K562 treated with DMSO at 1 percent for 12 hours (cell line): ENCODE results near the gene MEPCE. TPM values are rescaled to one million over a fixed set of nuclear protein-coding genes. Genes with fewer than 3 reads are reported as not detected.

Source experiments
- total RNA-seq: library from RNA; unstranded; fragments of 300-600 nt; gene quantifications from 2 replicates; pipeline ENCODE4 v1.2.3, GENCODE V29; 2022; ENCODE audit not compliant: insufficient read depth

MEPCE gene, protein sequence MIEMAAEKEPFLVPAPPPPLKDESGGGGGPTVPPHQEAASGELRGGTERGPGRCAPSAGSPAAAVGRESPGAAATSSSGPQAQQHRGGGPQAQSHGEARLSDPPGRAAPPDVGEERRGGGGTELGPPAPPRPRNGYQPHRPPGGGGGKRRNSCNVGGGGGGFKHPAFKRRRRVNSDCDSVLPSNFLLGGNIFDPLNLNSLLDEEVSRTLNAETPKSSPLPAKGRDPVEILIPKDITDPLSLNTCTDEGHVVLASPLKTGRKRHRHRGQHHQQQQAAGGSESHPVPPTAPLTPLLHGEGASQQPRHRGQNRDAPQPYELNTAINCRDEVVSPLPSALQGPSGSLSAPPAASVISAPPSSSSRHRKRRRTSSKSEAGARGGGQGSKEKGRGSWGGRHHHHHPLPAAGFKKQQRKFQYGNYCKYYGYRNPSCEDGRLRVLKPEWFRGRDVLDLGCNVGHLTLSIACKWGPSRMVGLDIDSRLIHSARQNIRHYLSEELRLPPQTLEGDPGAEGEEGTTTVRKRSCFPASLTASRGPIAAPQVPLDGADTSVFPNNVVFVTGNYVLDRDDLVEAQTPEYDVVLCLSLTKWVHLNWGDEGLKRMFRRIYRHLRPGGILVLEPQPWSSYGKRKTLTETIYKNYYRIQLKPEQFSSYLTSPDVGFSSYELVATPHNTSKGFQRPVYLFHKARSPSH
- 61.3 and 85.4 TPM in 2 replicates for total RNA-seq

DNA sequence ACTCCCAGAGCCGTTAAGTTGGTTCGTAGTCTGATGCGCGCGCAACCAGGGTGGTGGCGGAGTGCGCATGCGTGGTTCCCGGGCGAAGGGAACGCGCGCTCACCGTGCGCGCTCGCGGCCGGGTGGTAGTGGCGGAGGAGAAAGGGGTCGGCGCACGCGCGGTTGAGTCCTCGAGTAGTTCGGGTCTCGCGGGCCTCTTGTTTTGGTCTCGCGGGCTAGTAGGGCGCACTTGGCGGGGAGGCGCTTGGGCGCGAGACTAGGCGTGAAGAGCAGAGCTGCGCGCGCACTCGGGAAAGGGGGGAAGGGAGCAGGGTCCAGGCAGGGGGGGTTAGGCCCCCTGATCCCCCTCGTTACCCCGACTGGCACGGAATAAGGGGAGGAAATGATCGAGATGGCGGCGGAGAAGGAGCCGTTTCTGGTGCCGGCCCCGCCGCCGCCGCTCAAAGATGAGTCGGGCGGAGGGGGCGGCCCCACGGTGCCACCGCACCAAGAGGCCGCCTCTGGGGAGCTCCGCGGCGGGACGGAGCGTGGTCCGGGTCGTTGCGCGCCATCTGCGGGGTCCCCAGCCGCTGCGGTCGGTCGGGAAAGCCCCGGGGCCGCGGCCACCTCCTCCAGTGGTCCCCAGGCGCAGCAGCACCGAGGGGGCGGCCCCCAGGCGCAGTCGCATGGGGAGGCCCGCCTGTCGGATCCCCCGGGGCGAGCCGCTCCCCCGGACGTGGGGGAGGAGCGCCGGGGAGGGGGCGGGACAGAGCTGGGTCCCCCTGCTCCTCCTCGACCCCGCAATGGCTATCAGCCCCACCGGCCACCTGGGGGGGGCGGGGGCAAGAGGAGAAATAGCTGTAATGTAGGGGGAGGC is at the start of gene MEPCE:
MEPCE (plus strand) TSS at position 195 of the 856 bp plus-strand sequence; CDS start at position 383, 188 bp downstream.

DNA sequence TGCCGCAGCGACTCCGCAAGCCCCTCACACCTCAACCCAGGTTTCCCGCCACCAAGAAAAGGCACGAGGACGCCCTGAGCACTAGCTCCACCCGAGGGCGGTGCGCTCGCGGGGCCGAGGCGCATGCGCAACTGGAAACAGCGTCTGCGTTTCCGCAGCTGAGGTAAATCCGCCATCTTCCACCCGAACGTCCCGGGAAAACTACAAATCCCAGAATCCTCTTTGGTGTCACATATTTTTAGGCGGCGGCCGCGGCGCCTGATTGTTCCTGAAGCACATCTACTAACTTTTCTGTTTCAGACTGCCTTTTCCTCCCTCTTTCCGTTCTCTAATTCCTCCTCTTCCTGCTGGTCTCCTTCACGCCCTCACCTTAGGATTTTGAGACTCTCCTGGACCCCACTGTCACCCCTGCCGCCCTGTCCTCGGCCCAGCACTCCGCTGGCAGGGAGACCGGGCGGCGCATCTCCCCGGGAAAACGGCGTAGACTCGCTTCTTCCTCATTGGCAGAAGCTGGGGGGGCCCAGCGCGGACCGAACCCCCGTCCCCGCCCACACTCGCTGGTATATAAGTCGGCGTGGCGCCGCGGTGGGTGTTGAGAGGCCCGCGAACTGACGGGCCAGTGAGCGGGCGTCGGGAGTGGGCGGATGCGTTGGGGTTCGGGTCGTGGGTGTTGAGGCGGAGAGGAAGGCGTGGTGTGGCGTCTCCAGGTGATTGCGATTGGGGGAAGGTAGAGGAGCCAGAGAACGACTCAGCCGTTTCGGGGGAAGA is 1.2 kb upstream of the MEPCE start, which contains the start of gene ZCWPW1:
ZCWPW1 (minus strand) TSS at position 505 of the 768 bp plus-strand sequence. CDS start 8,054 bp downstream, outside the sequence.

DNA sequence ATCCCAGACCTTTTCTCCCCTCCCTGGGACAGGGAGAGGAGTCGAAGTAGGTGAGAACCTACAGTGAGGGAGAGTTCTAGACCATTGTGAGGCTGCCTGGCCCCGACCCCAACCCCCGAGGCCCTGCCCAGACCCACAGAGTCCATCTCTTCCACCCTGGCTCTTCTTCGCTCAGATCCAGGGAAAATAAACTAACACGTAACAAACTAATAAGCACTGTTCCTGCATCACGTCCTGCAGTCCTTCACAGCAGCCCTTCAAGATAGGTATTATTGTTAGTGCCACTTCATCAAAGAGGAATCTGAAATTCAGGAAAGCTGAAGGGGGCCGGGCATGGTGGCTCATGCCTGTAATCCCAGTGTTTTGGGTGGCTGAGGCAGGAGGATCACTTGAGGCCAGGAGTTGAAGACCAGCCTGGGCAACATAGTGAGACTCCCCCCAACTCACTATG is 34.6 kb downstream of the MEPCE start, which contains the start of gene SPACDR:
SPACDR (minus strand) TSS at position 51 of the 451 bp plus-strand sequence. CDS start 235 bp downstream, outside the sequence.

DNA sequence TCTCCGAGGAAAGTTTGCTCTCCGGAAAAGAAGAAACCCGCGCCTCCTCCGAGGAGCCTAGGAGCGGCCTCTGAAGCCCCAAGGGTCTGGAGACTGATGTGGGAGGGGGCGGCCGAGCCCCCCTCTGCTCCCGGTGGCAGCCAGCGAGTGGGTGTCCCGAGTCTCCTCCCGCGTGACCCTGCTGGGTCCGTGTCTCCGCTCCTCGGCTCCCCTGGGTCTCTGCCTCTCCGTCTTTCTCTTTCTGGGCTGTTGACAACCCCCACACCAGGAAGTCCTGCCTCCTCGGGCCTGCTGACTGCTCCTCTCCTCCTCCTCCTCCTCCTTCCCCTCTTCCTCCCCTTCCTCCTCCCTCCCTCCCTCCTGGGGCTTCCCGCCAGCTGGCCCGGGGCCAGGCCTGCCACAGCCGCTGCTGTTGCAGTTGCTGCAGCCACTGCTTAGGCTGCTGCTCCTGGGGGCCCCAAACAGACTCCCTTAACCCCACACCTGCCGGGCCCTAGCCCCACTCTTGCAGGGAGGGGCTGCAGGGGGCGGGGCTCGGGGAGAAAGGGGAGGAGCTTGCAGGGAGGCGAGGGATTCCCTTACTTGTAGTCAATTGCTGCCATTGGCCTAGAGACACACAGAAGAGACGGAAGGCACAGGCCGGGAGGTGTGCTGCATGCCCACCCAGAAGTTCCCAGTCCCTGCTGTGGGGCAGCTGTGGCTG is 49.5 kb downstream of the MEPCE start, which contains the start of gene TSC22D4:
TSC22D4 (minus strand) TSS at position 257 of the 703 bp plus-strand sequence. CDS start 1,176 bp downstream, outside the sequence.

Other genes with a start within 250 kb of the MEPCE start
- gene PVRIG, start 209.9 kb upstream of the MEPCE start, total RNA-seq: not detected in 2 replicates
- gene SPDYE3, start 122.1 kb upstream of the MEPCE start, total RNA-seq: 3.3 and 5.8 TPM in 2 replicates
- gene PILRB, start 71.7 kb upstream of the MEPCE start, total RNA-seq: 22.6 and 47.5 TPM in 2 replicates
- gene PILRA, start 56.3 kb upstream of the MEPCE start, total RNA-seq: 1.5 and 3.7 TPM in 2 replicates
- gene ZCWPW1, start 1.1 kb upstream of the MEPCE start, total RNA-seq: 2.3 and 7.2 TPM in 2 replicates
- 84.0 and 131 TPM in 2 replicates for gene PPP1R35, start 6.7 kb downstream of the MEPCE start, total RNA-seq
- gene SPACDR, start 34.4 kb downstream of the MEPCE start, total RNA-seq: 2.1 TPM in 1 of 2 replicates, not detected in the other
- 141 and 148 TPM in 2 replicates for gene TSC22D4, start 49.4 kb downstream of the MEPCE start, total RNA-seq
- 1.2 TPM in 2 replicates for gene NYAP1, start 54.1 kb downstream of the MEPCE start, total RNA-seq
- gene AGFG2, start 109.4 kb downstream of the MEPCE start, total RNA-seq: 16.6 and 18.5 TPM in 2 replicates
- gene SAP25, start 144.1 kb downstream of the MEPCE start, total RNA-seq: 11.5 and 19.0 TPM in 2 replicates
- 67.0 and 99.9 TPM in 2 replicates for gene LRCH4, start 156.3 kb downstream of the MEPCE start, total RNA-seq
- gene FBXO24, start 156.5 kb downstream of the MEPCE start, total RNA-seq: 1.3 and 2.5 TPM in 2 replicates
- gene PCOLCE, start 172.5 kb downstream of the MEPCE start, total RNA-seq: 14.4 and 24.9 TPM in 2 replicates
- 40.9 and 41.5 TPM in 2 replicates for gene MOSPD3, start 182.7 kb downstream of the MEPCE start, total RNA-seq
- 47.9 and 70.0 TPM in 2 replicates for gene TFR2, start 211.7 kb downstream of the MEPCE start, total RNA-seq
- gene ACTL6B, start 226.6 kb downstream of the MEPCE start, total RNA-seq: not detected in 2 replicates
- 568 and 655 TPM in 2 replicates for gene GNB2, start 243.9 kb downstream of the MEPCE start, total RNA-seq